ENCODE results near the gene HOXA3.

- TF ChIP-seq EZH2 (IDR thresholded peaks at IDR 0.05; ENCODE audit: low read depth): no peak
- TF ChIP-seq, protein P1, sequence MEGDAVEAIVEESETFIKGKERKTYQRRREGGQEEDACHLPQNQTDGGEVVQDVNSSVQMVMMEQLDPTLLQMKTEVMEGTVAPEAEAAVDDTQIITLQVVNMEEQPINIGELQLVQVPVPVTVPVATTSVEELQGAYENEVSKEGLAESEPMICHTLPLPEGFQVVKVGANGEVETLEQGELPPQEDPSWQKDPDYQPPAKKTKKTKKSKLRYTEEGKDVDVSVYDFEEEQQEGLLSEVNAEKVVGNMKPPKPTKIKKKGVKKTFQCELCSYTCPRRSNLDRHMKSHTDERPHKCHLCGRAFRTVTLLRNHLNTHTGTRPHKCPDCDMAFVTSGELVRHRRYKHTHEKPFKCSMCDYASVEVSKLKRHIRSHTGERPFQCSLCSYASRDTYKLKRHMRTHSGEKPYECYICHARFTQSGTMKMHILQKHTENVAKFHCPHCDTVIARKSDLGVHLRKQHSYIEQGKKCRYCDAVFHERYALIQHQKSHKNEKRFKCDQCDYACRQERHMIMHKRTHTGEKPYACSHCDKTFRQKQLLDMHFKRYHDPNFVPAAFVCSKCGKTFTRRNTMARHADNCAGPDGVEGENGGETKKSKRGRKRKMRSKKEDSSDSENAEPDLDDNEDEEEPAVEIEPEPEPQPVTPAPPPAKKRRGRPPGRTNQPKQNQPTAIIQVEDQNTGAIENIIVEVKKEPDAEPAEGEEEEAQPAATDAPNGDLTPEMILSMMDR (conservative IDR thresholded peaks at IDR 0.05): no peak
Observed at GRCh38 chr7:27171637-27172314, 19.4 kb upstream of the HOXA3 start.
